Left kidney (tissue), 8 donors: Measurements from ENCODE around the gene AKAIN1. TPM values are rescaled to one million over a fixed set of nuclear protein-coding genes. Genes with fewer than 3 reads are reported as not detected.
A peak's percentile ranks its signal among the peaks of the same experiment; 100 is the strongest.

ENCODE experiments used
- DNase-seq: peaks from one replicate; pipeline ENCODE4 v3.0.0-alpha.2; 2013
- long read RNA-seq, 8 donors: transcript quantifications; one replicate each; lab custom pipeline, GENCODE V29; 2026
- polyA plus RNA-seq: library from polyadenylated mRNA; unstranded; fragments of 120-200 nt; gene quantifications from one replicate; pipeline ENCODE4 v1.2.1, GENCODE V29; 2013; ENCODE audit not compliant: insufficient read length

AKAIN1 gene, protein sequence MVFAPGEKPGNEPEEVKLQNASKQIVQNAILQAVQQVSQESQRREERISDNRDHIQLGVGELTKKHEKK
- polyA plus RNA-seq = not detected
- long read RNA-seq, donor 1 = 0 reads
- long read RNA-seq, donor 2 = 0 reads
- long read RNA-seq, donor 3 = 0 reads
- long read RNA-seq, donor 4 = 0 reads
- long read RNA-seq, donor 5, partial matches to known transcripts = 12 of 12 reads
- long read RNA-seq, donor 5, other reads (novel, unspliced or antisense) = 0 of 12 reads
- long read RNA-seq, donor 6 = 0 reads
- long read RNA-seq, donor 7 = 0 reads
- long read RNA-seq, donor 8 = 0 reads

DNA sequence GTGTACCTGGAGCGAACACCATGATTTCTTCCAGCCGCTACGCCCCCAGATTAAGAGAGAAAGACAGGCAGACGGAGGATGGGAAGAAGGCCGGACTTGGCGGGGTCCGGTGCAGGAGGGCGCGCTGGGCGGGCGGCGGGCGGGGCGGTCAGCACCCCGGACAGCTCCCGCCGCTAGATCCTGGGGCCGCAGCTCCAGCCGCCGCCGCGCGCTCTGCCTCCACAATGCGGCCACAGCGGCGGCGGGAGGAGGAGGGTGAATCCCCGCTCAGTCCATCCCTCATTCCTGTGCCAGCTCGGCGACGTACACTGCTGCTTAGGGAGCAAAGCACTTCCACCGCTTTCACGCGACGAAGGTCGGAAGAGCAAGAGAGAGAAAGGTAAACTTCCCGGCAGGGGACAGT lies at the start of gene AKAIN1:
TSS of gene AKAIN1 (minus strand) at position 226 of the 403 bp plus-strand sequence. CDS start at position 22, 204 bp downstream.
- peak; percentile 71 for DNase-seq

DNA sequence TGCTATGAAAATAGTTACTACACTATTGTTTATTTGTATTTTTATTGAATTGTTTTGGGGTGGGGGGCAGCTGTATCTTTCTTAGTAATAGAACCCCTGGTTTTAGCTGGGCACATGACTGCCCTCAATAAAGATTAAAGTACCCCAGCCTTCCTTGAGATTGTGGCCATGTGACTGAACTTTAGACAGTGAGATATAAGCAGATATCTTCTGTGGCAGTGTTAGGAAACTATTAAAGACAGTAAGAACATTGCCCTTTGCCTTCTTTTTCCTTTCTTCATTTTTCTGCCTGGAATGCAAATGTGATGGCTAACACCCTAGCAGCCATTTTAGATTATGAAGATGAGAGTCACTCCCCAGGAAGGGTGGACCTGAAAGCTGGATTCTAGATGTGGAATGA lies 47.9 kb upstream of the AKAIN1 start:
- no peak for DNase-seq

DNA sequence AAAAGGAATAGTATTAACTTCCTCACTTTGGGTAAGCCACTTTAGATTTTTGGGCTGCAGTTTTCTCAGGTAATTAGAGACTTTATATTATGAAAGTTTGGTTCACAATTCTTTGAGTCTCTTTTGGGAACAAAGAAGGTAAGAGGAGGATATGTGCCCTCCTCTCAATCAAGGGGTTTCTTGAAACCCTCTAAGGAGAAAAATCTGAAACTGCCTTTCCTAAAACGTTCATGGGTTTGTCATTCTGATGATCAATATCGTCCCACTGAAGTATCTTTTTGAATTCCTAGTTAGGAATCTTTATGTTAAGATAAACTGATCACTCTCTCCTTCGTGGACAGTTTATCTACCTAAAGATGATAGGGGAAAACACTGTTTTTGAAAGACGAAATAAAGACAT lies 42.4 kb upstream of the AKAIN1 start:
- DNase-seq = no peak

DNA sequence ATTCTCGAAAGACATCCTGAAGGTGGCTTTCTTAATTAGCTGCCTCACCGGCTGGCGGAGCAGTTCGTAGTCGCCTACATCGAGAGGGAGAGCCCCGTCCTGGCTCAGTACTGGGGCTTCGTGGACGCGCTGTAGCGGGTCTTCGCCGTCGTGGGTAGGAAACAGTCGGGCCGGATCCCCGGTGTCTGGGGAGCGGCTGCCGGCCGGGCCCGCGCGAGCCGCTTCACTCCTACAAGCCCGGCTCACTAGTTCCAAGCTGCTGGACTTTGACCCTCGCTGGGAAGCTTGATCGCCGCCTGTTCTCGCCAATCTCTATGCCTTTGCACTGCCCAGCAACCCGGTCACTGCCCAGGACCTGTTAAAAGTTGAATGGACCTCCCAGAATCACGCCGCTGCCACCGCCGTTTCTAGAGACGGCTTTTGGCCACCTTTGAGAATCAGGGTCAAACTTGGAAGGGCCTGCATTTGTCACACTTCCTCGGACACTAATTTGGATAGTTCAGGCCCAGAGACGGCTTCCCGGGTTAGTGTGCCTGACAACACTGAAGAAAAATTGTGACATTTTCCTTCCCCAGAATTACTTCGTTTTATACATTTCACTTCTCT lies 41.4 kb upstream of the AKAIN1 start:
- DNase-seq = no peak

DNA sequence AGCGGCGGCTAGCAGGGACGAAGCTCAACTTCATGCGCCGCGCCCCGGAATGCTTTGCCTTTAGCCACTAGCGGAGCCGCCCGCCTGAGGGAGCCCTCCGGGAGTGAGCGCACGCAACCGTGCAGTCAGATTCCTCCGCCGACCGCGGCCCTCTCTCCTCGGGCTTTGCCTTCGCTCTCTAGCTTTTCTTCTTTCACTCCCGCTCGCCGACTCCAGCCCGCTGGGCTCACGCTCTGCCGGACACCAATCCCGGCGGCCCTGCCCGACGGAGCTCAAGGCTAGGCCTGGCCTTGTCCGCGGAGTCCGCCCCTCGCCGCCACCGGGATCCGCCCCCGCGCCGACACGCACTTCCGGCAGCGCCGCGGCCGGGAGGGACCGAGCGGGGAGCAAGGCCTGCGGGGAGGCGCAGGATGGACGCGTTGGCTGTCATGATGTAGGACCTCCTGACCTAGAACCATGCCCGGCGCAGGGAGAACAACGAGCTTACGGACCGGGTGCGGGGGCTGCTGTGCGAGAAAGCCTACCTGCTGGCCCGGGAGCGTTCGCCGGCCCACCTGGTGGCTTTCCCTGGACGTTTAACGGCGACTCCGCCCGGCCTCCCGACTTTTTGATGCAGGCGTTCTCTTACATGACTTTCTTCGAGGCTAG lies 40.8 kb upstream of the AKAIN1 start:
- DNase-seq = peak; percentile 89

DNA sequence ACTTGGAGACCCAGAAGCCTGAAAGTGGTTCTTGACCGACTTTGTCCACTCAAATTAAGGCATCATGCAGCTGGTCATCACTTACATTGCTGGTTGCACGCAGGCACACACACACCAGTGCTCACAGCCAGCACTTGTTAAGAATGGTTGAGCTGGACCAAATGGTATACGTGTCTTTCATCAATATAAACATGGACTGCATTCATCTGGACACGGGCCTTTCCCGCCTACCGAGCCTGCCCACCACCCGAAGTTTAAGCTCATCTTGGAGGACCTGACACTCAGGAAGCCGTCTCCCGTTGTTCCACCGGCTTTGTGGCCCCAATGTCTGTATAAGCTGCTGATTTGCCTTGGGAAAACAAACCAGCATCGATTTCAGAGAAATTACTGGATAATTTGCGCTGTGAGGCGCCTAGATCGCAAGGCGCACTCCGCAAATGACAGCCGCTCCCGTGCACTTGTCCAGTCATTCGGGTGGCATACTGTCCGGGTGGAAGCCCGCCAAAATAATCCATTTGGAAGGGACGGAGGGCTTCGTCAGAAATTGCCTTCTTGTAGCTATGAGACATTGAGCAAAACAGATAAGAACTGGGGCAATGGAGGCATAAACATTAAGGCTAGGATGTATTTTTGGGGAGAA lies 40.1 kb upstream of the AKAIN1 start:
- DNase-seq = no peak

DNA sequence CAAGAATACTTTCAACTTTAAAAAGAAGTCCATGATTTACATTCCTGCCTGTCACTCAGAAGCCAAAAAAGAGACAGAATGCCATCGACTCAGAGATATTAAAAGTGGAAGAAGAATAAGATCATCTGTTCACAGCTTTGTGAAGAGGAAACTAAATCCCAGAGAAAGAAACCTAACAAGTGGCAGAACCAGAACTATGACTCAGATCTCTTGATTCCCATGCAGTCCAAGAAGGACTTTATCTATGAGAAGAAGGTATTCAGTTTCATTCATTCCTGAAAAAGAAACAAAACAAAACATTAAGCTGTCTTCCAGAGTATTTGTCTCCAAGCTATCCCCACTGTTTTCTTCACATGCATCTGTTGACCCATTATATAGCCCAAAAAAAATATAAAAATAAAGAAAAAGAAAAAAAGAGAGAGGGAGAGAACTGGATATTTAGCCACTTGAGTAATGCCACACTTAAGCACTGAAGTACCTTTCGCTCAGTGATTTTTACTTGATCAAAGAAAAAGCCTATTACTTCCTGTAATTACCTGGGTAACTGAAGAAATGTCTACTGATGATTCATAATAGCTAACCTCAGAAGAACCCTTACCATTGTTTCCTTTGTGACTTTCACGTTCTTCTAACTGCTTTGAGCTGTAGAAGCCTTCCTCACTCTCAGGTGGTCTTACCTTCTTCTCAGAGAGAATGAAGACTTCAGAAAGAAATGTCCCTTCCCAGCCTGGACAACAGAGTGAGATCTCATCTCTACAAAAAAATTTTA lies 17.7 kb upstream of the AKAIN1 start:
- no peak for DNase-seq

DNA sequence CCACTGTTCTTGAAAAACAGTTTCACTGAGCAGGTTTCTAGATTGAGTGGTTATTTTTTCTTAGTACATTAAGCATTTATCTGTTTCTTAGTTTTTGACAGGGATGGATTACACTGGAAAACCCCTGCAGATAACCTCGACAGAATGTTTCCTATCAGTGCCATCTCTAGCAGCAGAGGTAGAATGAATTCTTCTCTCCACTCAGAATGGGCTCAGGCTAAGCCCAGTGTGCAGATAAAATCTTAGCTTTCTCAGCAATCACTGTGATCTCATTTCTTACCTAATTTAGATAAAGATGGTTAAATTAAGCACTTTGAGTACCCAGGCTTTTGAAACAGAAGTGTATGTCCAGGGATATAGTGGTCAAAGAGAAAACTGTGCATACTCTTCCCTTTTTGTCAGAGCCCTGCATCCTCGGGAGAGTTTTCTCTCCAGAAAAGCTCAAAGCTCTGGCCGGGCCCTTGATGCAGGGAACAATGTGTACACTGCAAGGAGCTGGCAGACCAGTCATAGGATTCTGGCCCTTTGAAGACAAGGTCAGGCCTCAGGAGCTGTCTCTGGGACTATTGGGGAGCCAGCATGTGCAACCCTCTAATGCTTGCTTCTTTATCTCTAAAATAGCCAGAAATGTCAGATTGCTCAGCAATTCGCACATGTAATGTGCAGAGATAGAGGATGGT lies 10.6 kb upstream of the AKAIN1 start:
- DNase-seq = no peak

DNA sequence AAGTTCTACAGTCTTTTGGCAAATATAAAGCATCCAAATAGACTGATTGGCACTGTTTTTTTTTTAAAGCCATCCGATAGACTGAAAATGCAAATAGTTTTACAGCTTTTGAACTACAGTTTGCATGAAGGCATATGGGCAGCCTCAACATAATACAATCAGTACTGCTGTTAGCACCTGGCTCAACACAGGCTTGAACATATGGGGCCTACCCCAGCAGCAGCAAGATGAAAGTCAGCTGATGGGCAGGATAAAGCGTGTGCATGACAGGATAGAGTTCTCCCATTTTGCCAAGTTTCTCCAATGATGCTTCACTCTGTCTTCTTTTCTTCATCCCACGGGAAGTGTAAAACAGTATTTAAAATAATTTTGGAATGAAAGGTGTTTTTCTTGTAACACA lies 1.3 kb upstream of the AKAIN1 start:
- DNase-seq = no peak

DNA sequence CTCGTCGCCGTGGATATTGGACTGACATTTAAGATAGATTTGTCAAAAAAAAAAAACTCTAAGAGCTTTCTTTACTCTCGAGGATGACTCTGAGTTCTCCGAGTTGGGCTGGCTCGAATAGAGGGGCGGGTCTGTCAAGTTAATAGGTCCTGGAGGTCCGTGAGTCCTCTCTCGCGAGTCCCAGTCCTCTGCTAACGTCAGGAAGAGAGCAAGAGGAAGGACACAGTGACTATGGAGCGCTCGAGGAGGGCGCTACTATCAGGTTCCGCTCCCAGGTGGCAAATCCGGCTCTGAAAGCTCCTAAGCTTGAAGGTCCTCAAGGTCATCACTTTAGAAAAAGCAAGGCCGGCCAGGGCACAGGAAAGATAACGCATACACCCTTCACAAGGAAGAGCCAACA lies 404 bp upstream of the AKAIN1 start:
- no peak for DNase-seq

DNA sequence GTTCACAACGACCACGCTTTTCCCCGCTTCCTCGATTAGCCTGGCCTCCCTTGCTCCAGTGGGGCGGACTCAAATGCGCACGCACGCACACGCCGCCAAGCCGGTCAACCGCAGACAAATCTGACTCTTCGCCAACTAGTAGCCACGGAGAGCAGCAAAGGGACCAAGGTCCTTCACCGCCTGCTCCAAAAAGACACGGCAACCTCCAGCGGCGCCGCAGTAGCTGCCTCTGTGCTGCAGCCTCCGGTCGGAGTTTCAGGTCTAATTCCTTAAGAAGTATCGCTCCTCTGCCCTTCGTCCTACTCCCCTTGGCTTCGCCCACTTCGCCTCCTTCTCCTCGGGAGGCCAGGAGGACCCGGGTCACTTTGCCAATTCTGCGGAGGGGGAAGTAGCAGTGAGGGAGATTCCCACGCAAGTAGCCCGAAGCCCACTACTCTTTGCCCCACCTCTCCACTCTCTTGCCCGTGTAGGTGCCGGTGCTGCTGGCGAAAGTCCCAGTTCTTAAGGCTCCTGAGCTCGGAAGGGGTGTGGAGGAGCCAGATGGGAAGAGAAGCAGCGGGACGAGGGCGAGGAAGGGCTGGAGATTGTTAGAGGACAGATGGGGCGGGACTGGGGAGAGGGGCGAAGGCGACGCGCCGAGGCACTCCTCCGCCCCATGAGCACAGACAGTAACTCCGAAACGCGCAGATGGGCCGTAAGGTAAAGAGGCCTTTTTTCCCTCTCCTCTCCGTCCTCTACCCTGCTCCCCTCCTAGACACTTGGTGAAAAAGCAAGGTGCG lies 615 bp downstream of the AKAIN1 start:
- no peak for DNase-seq

DNA sequence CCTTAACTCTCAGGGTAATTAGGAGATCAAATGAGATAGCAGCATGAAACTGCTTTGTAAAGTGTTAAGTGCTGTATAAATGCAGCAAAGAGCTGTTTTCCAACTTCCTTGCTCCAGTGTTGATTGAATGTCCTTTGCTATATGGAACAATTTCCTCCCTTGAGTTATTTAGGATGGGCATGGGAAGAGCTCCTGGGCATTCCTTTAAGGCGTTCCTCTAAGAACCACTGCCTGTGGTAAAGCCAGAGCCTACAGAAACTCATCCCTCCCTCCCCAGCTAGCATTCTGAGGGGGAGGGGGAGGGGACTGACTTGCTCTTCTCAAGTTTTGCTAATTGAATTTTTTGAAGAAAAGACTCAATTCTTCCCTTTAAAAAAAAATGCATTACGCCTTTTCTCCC lies 1.4 kb downstream of the AKAIN1 start:
- no peak for DNase-seq

DNA sequence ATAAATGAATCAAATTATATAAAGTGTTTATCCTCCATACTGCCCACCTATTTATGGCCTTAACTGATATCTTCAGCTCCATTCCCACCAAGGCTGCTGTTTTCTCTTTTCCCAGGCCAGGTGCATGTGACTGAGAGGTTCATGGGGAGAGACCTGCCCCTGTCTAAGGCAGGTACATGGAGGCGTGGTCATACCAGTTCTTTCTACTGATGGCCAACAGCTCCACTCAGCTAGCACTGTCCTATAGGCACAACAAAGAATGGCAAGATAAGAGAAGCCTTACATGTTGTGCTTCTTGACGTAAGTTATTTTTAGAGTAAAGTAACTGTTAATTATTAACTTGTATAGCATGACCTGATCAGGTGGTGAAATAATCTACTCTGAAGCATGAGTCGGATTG lies 16.8 kb downstream of the AKAIN1 start:
- DNase-seq = no peak

DNA sequence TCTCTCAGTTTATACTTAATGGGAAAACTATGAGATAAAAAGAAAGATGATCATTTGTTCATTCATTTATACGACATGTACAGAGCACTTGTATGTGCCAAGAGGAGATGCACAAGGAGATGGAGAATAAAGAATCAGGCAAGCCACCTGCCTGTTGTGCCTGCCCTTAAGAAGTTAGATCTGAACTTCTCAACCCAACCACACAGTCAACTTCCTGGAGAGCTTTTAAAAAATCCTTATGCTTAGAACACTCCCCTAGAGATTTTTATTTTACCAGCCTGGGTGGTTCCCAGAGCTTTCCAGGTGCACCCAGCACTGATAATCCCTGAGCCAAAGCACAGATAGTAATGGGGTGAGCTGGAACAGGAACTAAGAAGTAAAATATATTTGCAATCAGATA lies 18.5 kb downstream of the AKAIN1 start:
- no peak for DNase-seq

DNA sequence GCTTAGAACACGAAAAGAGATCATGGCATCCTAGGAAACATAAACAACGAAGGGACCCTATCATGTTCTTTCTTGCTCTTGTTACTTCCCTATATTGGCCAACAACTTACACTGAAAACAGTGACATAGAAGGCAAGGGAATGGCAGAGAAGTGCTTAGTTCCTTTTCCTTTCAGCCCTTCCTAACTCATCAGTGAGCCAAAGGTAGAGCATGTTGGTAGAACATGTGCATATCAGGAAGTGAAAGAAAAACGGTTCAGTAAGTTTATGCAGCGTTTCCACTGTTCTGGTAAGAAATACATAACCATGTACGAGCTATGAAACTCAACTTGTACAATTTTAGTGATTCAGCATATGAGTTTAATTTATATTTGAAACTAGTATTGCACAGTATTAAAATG lies 21.7 kb downstream of the AKAIN1 start:
- DNase-seq = no peak

DNA sequence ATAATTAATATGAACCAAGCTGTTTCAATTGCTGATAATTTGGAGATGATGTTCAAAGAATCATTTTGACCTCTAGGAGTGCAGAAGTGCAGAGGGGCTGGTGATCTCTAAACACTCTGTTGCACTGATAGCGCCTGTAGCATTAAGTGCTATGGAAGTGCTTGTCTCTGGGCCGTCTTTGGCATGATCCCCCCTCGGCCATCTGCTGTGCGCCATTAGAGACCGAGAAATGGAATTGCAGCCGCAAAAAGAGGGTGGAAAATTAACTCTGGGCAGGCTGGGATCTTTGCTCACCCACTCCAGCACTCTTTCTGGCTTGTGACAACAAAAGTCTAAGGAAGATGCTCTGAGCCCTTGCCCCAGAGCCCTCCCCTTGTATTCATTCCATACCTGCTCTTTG lies 23.4 kb downstream of the AKAIN1 start:
- DNase-seq = no peak

DNA sequence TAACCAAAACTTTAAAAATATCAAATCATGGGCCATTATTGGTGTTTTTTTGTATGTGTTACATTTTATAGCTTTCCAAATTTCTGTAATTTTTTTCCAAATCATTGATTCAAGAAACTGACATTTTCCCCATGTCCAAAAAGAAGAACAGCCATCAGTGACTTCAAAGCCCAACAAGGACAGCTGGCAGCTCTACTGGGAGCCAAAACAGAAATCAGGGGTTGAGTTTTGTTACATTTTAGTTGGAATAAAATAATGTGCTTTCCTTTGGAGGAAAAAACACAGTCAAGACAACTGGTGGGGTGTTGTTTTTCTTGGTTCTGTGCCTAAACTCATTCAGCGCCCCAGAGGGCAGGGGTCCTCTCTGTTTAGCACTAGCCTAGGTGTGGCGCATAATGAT lies 23.8 kb downstream of the AKAIN1 start:
- DNase-seq = no peak

DNA sequence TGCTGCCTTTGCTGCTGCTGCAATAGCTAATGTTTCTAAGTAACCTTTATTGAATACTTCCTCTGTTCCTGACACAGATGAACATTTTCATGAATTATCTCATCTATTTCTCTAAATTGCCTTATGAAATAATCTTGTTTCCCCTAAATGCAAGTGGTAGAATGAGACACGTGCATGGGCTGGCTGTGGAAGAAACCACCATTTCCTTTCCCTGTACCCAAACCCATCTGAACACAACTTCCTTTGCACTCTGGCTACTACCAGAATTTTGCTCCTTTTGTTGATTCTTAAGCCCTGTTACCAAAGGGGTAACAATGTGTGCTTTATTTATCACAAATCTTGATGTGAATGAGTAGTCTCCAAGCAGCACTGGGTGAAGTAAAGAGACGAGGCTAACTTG lies 29.2 kb downstream of the AKAIN1 start:
- DNase-seq = no peak

DNA sequence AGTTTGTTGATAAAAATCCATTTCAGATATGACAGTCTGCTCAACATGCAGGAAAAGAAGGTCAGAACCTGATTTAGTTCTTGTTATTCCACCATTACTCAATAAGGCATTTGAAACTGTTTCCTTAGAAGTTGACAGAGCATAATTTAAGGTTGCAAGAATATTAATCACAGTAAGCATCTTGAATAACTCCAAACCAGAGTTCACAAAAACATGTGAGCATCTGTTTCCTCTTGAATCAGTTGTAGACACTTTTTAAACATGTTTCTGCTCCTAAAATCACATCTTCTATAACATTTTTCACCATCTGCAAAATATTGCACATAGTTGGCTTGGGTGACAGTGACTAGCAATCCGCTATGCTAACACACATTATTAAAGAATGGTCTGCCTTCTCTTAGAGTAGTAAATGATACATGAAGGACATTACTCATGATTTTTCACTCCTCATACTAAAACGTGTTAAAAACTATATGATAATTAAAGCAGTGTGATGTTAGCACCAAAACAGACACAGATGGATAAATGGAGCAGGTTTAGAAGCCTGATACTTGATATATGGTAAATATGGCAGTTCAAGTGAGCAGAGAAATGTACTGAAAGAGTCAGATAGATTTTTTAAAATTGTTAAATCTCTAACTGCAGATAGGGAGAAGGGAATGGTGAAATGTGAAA lies 30.3 kb downstream of the AKAIN1 start:
- no peak for DNase-seq

DNA sequence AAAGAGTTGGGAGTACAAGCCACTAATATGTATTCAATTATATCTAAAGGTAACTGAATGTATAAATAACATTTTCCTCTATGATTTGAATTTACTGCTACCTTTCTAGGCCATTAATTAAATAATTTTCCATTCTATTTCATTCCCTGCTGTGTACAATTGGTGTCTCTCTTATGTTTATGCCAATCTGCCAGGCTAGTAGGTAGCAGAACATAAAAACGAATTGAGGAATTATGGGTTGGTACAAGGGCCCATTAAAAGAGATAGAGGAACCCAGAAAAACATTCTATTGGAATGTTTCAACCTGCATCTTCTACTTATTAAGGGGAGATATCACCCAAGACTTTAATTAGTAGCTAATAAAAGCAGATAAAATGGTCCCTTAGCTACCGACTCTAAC lies 32.2 kb downstream of the AKAIN1 start:
- DNase-seq = no peak
